WTC11 (cell line): Measurements from ENCODE around the gene SAC3D1. TPM values are rescaled to one million over a fixed set of nuclear protein-coding genes. Genes with fewer than 3 reads are reported as not detected.

Experiments used
- ATAC-seq: fragments of 200-7000 bp; cut with Tn5 transposase; 2 replicates; pipeline ENCODE4 v1.10.0; 2021; ENCODE audit warnings: mild to moderate bottlenecking, moderate library complexity
- CTCF ChIA-PET: fragments of 300-600 bp; sonication (Branson Sonifier 250); formaldehyde crosslinking; loops from one replicate; lab custom pipeline; 2021; ENCODE audit warnings: antibody characterized with exemption; lab: Charles Lee
- POLR2A ChIA-PET: fragments of 350-600 bp; sonication (Branson Sonifier 250); formaldehyde crosslinking; loops from one replicate; lab custom pipeline; 2021; ENCODE audit warnings: antibody characterized with exemption; lab: Charles Lee
- DNase-seq: peaks from one replicate; pipeline ENCODE4 v3.0.0; 2021; ENCODE audit warnings: low spot score
- H3K27ac Mint-ChIP-seq: 2 replicates; pipeline ENCODE4 v1.8.0; 2021; ENCODE audit warnings: mixed read lengths
- H3K27me3 Mint-ChIP-seq: 2 replicates; pipeline ENCODE4 v1.8.0; 2021; ENCODE audit warnings: low read depth, mild to moderate bottlenecking, moderate library complexity, mixed read lengths
- H3K36me3 Mint-ChIP-seq: 2 replicates; pipeline ENCODE4 v1.8.0; 2021; ENCODE audit warnings: mixed read lengths
- H3K4me1 Mint-ChIP-seq: 2 replicates; pipeline ENCODE4 v1.8.0; 2022; ENCODE audit warnings: mixed read lengths
- H3K4me3 Mint-ChIP-seq: 2 replicates; pipeline ENCODE4 v1.8.0; 2021; ENCODE audit warnings: mild to moderate bottlenecking, moderate library complexity, mixed read lengths
- H3K9me3 Mint-ChIP-seq: 2 replicates; pipeline ENCODE4 v1.8.0; 2021; ENCODE audit warnings: mixed read lengths
- CBFB ChIP-seq: sonication (generic); formaldehyde crosslinking; IDR thresholded peaks from 2 replicates; pipeline ENCODE4 v1.8.1; 2022; ENCODE audit warnings: mild to moderate bottlenecking, low read depth, missing genetic modification reagents
- CREM ChIP-seq: sonication (generic); formaldehyde crosslinking; IDR thresholded peaks from 2 replicates; pipeline ENCODE4 v1.8.1; 2022; ENCODE audit warnings: mild to moderate bottlenecking, missing genetic modification reagents, moderate library complexity
- EMX1 ChIP-seq: fragments of 250-450 bp; sonication (Bioruptor Pico); IDR thresholded peaks from 2 replicates; pipeline ENCODE4 v1.8.0; 2021; ENCODE audit warnings: mild to moderate bottlenecking
- FOXJ3 ChIP-seq: sonication (generic); formaldehyde crosslinking; IDR thresholded peaks from 2 replicates; pipeline ENCODE4 v1.9.0; 2021; ENCODE audit warnings: missing genetic modification reagents, mild to moderate bottlenecking, borderline replicate concordance
- FOXK1 ChIP-seq: sonication (generic); formaldehyde crosslinking; IDR thresholded peaks from 2 replicates; pipeline ENCODE4 v1.8.0; 2022; ENCODE audit warnings: mild to moderate bottlenecking, moderate library complexity, missing genetic modification reagents
- FOXP1 ChIP-seq: sonication (generic); formaldehyde crosslinking; IDR thresholded peaks from 2 replicates; pipeline ENCODE4 v1.8.0; 2022; ENCODE audit warnings: missing genetic modification reagents, mild to moderate bottlenecking, moderate library complexity, borderline replicate concordance
- GABPB1 ChIP-seq: sonication (generic); formaldehyde crosslinking; IDR thresholded peaks from 2 replicates; pipeline ENCODE4 v1.8.1; 2023; ENCODE audit warnings: mild to moderate bottlenecking, missing genetic modification reagents
- GRHL2 ChIP-seq: fragments of 250-450 bp; sonication (Bioruptor Pico); IDR thresholded peaks from 2 replicates; pipeline ENCODE4 v1.8.0; 2022; ENCODE audit warnings: mild to moderate bottlenecking, moderate library complexity; ENCODE audit not compliant: insufficient replicate concordance, severe bottlenecking
- GTF2I ChIP-seq: fragments of 250-450 bp; sonication (Bioruptor Pico); conservative IDR thresholded peaks from 2 replicates; pipeline ENCODE4 v1.4.0; 2021; ENCODE audit warnings: mild to moderate bottlenecking
- NR2C2 ChIP-seq: sonication (generic); formaldehyde crosslinking; IDR thresholded peaks from 2 replicates; pipeline ENCODE4 v1.8.0; 2022; ENCODE audit warnings: mild to moderate bottlenecking, missing genetic modification reagents
- RORB ChIP-seq: fragments of 250-450 bp; sonication (Bioruptor Pico); IDR thresholded peaks from 2 replicates; pipeline ENCODE4 v1.9.0; 2021; ENCODE audit warnings: mild to moderate bottlenecking
- TEAD1 ChIP-seq: sonication (generic); formaldehyde crosslinking; IDR thresholded peaks from 2 replicates; pipeline ENCODE4 v1.8.0; 2022; ENCODE audit warnings: mild to moderate bottlenecking, missing genetic modification reagents
- ZNF232 ChIP-seq: sonication (generic); formaldehyde crosslinking; IDR thresholded peaks from 2 replicates; pipeline ENCODE4 v1.8.0; 2022; ENCODE audit warnings: mild to moderate bottlenecking, missing genetic modification reagents
- ZNF416 ChIP-seq: fragments of 250-450 bp; sonication (Bioruptor Pico); IDR thresholded peaks from 2 replicates; pipeline ENCODE4 v1.9.0; 2021; ENCODE audit warnings: mild to moderate bottlenecking, inconsistent platforms
- total RNA-seq: library from RNA; stranded (reverse); gene quantifications from 3 replicates; pipeline ENCODE4 v1.2.3, GENCODE V29; 2021
- TF ChIP-seq, protein P1 (sequence below): fragments of 200-600 bp; IDR thresholded peaks from 2 replicates; pipeline ENCODE4 v1.8.0; 2022; ENCODE audit warnings: antibody characterized with exemption
- TF ChIP-seq, protein P2 (sequence below): sonication (generic); formaldehyde crosslinking; IDR thresholded peaks from 2 replicates; pipeline ENCODE4 v1.8.0; 2022; ENCODE audit warnings: mild to moderate bottlenecking, missing genetic modification reagents
- TF ChIP-seq, protein P3 (sequence below): sonication (generic); formaldehyde crosslinking; IDR thresholded peaks from 2 replicates; pipeline ENCODE4 v1.8.0; 2023; ENCODE audit warnings: missing genetic modification reagents, mild to moderate bottlenecking, borderline replicate concordance
- TF ChIP-seq, protein P4 (sequence below): sonication (generic); formaldehyde crosslinking; IDR thresholded peaks from 2 replicates; pipeline ENCODE4 v1.8.1; 2022; ENCODE audit warnings: low read depth, mild to moderate bottlenecking, moderate library complexity, missing genetic modification reagents, borderline replicate concordance
- TF ChIP-seq, protein P5 (sequence below): sonication (generic); formaldehyde crosslinking; IDR thresholded peaks from 2 replicates; pipeline ENCODE4 v1.8.0; 2023; ENCODE audit warnings: missing genetic modification reagents
- TF ChIP-seq, protein P6 (sequence below): sonication (generic); formaldehyde crosslinking; IDR thresholded peaks from 2 replicates; pipeline ENCODE4 v1.8.0; 2023; ENCODE audit warnings: mild to moderate bottlenecking, missing genetic modification reagents

SAC3D1 gene
- total RNA-seq, 1 experiment from 2014 or later, result 26.2 TPM

DNA sequence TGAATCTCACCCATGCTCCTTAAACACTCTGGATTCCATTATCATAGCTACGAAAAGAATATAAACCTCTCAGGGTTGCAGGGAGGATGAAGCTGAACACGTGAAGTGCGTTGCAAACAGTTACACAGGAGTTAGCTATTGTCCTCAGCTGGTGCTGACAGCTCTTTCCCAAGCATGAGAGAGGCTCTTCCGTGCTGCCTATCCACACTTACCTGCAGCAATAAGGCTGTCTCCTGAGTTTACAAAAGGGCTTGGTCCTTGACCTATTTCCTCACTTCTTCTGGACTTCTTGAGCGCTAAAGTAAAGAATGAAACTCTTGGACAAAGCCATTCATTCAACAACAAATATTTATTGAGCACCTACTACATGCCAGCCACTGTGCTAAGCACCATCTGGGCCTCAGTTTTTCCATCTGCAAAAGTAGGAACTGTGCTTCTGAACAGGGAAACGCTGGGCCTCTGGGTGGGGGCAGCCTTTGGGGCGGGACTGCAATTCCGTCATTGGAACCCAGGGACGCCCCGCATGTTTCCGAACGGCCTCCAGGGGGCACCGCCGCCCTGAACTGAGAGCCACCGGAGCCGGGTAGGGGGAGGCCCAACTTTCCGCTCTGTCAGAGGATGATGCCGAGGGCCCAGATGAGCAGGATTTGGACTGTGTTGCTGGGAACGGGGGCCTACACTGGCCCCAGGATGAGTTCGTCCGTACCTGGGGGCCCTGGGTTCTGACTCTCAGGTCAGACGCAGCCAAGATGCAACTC lies 27.7 kb upstream of the SAC3D1 start:
- Mint-ChIP-seq H3K4me1 (peaks cover 18% of the 10 kb centered on the region), H3K4me3 (peak overlapping the region; percentile 78), H3K27me3 (no peaks in the 10 kb centered on the region), H3K36me3 (peaks cover 19% of the 10 kb centered on the region), H3K9me3 (no peaks in the 10 kb centered on the region), H3K27ac (peak overlapping the region; percentile 92)
- ATAC-seq (peak; percentile 81), DNase-seq (peak; percentile 90)
- POLR2A ChIA-PET, result interaction anchor here (1.2 kb wide), 1 partner anchor 109 kb away, joined by 3 read pairs; the partner anchor contains the start of genes FAU and MRPL49
- CTCF ChIA-PET, result interaction anchor here (0.7 to 5.4 kb wide), 39 partner anchors 9 to 250 kb away, joined by 3 to 37 read pairs (median 6); partner anchors contain the start of genes BATF2, CDC42BPG, CDCA5 and FAU
- TF ChIP-seq, protein P1, sequence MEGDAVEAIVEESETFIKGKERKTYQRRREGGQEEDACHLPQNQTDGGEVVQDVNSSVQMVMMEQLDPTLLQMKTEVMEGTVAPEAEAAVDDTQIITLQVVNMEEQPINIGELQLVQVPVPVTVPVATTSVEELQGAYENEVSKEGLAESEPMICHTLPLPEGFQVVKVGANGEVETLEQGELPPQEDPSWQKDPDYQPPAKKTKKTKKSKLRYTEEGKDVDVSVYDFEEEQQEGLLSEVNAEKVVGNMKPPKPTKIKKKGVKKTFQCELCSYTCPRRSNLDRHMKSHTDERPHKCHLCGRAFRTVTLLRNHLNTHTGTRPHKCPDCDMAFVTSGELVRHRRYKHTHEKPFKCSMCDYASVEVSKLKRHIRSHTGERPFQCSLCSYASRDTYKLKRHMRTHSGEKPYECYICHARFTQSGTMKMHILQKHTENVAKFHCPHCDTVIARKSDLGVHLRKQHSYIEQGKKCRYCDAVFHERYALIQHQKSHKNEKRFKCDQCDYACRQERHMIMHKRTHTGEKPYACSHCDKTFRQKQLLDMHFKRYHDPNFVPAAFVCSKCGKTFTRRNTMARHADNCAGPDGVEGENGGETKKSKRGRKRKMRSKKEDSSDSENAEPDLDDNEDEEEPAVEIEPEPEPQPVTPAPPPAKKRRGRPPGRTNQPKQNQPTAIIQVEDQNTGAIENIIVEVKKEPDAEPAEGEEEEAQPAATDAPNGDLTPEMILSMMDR, result peak; percentile 60
- TF ChIP-seq FOXK1 (CRISPR knock-in tag), result 0 out of 2 replicates have a peak, but pooled peaks have one; percentile 15
- TF ChIP-seq ZNF232 (CRISPR knock-in tag), result 0 out of 2 replicates have a peak, but pooled peaks have one; percentile 11
- 0 out of 2 replicates have a peak, but pooled peaks have one; percentile 46 for TF ChIP-seq CREM (CRISPR knock-in tag)
- no peak for TF ChIP-seq GABPB1 (CRISPR knock-in tag)

DNA sequence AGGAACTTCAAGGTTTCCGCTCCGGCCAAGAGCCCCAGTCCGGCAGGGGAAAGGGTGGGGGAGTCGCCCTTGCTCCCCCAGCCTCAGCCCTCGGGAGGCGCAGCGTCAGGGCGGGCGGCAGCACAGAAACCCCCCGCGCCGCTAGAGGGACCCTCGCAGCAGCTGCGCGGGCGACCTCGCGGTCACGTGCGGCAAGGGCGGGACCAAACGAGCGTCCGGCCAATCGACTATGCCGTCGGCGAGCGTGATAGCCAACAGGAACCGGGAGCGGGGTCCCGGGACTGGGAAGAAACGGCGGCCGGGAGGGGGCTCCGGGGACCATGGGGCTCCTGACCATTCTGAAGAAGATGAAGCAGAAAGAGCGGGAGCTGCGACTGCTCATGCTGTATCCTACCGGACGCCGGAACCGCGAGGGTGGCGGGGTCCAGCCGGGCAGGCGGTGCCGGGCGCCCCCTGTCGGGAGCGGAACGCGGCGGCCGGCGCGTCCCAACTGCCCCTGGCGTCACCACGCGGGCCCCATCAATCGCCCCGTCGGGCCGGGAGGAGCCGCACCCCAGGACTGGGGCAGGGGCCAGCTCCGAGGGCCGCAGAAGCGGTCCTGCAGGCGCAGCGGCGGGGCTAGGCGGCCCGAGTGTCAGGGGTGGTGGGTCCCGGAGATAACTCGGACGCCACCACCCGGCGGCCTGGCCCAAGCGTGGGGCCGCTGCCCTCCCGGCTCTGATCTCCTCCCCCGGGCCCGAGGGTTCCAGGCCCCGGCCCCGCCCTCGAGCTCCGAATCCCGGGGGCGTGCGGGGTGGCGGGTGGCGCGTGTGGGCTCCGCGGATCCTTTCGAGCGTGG lies 26.9 kb upstream of the SAC3D1 start, which contains the start of gene ARL2:
Gene ARL2, plus strand, starts transcription at position 273 of the 838 bp plus-strand sequence. Its CDS starts 48 bp downstream, at position 321.
- ChIA-PET POLR2A (interaction anchor here (1.0 to 1.2 kb wide), 3 partner anchors 17 to 165 kb away, joined by 3 read pairs; partner anchors contain the start of genes BATF2, FAU and MRPL49), CTCF (interaction anchor here (0.6 to 5.4 kb wide), 48 partner anchors 10 to 871 kb away, joined by 3 to 37 read pairs (median 5); partner anchors contain the start of genes BATF2, CDC42BPG, FAU and GPHA2)
- DNase-seq, result peak; percentile 95
- no peaks in the 10 kb centered on the region for H3K9me3 Mint-ChIP-seq
- peak; percentile 82 for ATAC-seq
- peaks cover 18% of the 10 kb centered on the region for H3K4me1 Mint-ChIP-seq
- H3K4me3 Mint-ChIP-seq, result peak within 1 kb of the TSS; percentile 81
- peaks cover 27% of the 10 kb centered on the region for H3K36me3 Mint-ChIP-seq
- peak within 1 kb of the TSS; percentile 92 for H3K27ac Mint-ChIP-seq
- H3K27me3 Mint-ChIP-seq, result no peaks in the 10 kb centered on the region
- TF ChIP-seq GTF2I (CRISPR knock-in tag) (no peak), ZNF232 (CRISPR knock-in tag) (peak; percentile 41; the same call in 1 of the 2 replicates), EMX1 (CRISPR knock-in tag) (no peak), CBFB (CRISPR knock-in tag) (0 out of 2 replicates have a peak, but pooled peaks have one; percentile 51), RORB (CRISPR knock-in tag) (no peak), NR2C2 (CRISPR knock-in tag) (no peak), ZNF416 (CRISPR knock-in tag) (no peak), GRHL2 (no peak), FOXJ3 (CRISPR knock-in tag) (no peak), FOXP1 (CRISPR knock-in tag) (peak; percentile 47; the same call in 1 of the 2 replicates), TEAD1 (CRISPR knock-in tag) (peak; percentile 22; the same call in 1 of the 2 replicates)
- TF ChIP-seq, protein P2, sequence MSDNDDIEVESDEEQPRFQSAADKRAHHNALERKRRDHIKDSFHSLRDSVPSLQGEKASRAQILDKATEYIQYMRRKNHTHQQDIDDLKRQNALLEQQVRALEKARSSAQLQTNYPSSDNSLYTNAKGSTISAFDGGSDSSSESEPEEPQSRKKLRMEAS (CRISPR knock-in tag), result peak; percentile 78; the same call in 1 of the 2 replicates
- TF ChIP-seq, protein P3, sequence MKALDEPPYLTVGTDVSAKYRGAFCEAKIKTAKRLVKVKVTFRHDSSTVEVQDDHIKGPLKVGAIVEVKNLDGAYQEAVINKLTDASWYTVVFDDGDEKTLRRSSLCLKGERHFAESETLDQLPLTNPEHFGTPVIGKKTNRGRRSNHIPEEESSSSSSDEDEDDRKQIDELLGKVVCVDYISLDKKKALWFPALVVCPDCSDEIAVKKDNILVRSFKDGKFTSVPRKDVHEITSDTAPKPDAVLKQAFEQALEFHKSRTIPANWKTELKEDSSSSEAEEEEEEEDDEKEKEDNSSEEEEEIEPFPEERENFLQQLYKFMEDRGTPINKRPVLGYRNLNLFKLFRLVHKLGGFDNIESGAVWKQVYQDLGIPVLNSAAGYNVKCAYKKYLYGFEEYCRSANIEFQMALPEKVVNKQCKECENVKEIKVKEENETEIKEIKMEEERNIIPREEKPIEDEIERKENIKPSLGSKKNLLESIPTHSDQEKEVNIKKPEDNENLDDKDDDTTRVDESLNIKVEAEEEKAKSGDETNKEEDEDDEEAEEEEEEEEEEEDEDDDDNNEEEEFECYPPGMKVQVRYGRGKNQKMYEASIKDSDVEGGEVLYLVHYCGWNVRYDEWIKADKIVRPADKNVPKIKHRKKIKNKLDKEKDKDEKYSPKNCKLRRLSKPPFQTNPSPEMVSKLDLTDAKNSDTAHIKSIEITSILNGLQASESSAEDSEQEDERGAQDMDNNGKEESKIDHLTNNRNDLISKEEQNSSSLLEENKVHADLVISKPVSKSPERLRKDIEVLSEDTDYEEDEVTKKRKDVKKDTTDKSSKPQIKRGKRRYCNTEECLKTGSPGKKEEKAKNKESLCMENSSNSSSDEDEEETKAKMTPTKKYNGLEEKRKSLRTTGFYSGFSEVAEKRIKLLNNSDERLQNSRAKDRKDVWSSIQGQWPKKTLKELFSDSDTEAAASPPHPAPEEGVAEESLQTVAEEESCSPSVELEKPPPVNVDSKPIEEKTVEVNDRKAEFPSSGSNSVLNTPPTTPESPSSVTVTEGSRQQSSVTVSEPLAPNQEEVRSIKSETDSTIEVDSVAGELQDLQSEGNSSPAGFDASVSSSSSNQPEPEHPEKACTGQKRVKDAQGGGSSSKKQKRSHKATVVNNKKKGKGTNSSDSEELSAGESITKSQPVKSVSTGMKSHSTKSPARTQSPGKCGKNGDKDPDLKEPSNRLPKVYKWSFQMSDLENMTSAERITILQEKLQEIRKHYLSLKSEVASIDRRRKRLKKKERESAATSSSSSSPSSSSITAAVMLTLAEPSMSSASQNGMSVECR (CRISPR knock-in tag), result peak; percentile 14; the same call in 1 of the 2 replicates
- TF ChIP-seq, protein P4, sequence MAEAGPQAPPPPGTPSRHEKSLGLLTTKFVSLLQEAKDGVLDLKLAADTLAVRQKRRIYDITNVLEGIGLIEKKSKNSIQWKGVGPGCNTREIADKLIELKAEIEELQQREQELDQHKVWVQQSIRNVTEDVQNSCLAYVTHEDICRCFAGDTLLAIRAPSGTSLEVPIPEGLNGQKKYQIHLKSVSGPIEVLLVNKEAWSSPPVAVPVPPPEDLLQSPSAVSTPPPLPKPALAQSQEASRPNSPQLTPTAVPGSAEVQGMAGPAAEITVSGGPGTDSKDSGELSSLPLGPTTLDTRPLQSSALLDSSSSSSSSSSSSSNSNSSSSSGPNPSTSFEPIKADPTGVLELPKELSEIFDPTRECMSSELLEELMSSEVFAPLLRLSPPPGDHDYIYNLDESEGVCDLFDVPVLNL (CRISPR knock-in tag), result no peak
- TF ChIP-seq, protein P5, sequence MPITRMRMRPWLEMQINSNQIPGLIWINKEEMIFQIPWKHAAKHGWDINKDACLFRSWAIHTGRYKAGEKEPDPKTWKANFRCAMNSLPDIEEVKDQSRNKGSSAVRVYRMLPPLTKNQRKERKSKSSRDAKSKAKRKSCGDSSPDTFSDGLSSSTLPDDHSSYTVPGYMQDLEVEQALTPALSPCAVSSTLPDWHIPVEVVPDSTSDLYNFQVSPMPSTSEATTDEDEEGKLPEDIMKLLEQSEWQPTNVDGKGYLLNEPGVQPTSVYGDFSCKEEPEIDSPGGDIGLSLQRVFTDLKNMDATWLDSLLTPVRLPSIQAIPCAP (CRISPR knock-in tag), result no peak
- TF ChIP-seq, protein P6, sequence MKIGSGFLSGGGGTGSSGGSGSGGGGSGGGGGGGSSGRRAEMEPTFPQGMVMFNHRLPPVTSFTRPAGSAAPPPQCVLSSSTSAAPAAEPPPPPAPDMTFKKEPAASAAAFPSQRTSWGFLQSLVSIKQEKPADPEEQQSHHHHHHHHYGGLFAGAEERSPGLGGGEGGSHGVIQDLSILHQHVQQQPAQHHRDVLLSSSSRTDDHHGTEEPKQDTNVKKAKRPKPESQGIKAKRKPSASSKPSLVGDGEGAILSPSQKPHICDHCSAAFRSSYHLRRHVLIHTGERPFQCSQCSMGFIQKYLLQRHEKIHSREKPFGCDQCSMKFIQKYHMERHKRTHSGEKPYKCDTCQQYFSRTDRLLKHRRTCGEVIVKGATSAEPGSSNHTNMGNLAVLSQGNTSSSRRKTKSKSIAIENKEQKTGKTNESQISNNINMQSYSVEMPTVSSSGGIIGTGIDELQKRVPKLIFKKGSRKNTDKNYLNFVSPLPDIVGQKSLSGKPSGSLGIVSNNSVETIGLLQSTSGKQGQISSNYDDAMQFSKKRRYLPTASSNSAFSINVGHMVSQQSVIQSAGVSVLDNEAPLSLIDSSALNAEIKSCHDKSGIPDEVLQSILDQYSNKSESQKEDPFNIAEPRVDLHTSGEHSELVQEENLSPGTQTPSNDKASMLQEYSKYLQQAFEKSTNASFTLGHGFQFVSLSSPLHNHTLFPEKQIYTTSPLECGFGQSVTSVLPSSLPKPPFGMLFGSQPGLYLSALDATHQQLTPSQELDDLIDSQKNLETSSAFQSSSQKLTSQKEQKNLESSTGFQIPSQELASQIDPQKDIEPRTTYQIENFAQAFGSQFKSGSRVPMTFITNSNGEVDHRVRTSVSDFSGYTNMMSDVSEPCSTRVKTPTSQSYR (CRISPR knock-in tag), result no peak
